M059J (cell line): ENCODE data around the gene DMGDH. TPM values are rescaled to one million over a fixed set of nuclear protein-coding genes. Genes with fewer than 3 reads are reported as not detected.
"Not testable (repeated sequence)": the region's sequence is repeated elsewhere in the genome, so short reads cannot be mapped to it uniquely, and the experiment has no call there.

Source experiments
- DNase-seq: peaks from one replicate; pipeline ENCODE4 v3.0.0-alpha.2; 2012; ENCODE audit warnings: low read depth
- total RNA-seq: library from RNA; depleted of rRNA; stranded (reverse); fragments of >200 nt; shearing (Covaris generic); gene quantifications from 2 replicates; pipeline ENCODE4 v1.2.3, GENCODE V29; 2014

The DMGDH gene
- total RNA-seq, 1 experiment from 2014 or later, result not detected

DNA sequence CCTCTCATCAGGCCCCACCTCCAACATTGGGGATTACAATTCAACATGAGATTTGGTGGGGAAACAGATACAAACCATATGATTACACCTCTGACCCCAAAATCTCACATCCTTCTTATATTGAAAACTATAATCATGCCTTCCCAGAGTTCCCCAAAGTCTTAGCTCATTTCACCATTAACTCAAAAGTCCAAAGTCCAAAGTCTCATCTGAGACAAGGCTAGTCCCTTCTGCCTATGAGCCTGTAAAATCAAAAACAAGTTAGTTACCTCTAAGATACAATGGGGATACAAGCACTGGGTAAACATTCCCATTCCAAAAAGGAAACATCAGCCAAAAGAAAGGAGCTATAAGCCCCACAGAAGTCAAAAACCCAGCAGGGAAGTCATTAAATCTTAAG lies 57.6 kb downstream of the DMGDH start:
- no peak for DNase-seq

GRCh38 chr5:79011219-79011836 lies 58.1 kb downstream of the DMGDH start:
- DNase-seq, result no peak

GRCh38 chr5:79008362-79008761 lies 61.1 kb downstream of the DMGDH start:
- DNase-seq, result no peak

DNA sequence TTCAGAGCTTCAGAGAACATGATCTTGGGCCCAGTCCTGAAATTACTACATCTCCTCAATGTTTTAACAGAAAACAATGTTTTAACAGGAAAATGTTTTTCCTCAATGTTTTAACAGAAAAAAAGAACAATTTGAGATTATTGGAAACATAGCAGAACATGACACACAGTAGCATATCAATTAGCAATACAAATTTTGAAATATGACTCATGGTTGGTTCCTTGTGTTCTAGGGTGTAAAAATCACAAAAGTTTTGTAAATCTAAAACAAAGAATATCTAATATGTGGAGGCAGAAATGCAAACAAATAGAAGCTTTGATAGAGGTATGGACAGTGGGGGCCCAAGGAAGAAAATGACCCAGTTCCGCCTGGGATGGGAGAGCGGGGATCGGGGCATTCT lies 61.6 kb downstream of the DMGDH start:
- no peak for DNase-seq

GRCh38 chr5:79005936-79006631 lies 63.4 kb downstream of the DMGDH start:
- DNase-seq, result no peak

DNA sequence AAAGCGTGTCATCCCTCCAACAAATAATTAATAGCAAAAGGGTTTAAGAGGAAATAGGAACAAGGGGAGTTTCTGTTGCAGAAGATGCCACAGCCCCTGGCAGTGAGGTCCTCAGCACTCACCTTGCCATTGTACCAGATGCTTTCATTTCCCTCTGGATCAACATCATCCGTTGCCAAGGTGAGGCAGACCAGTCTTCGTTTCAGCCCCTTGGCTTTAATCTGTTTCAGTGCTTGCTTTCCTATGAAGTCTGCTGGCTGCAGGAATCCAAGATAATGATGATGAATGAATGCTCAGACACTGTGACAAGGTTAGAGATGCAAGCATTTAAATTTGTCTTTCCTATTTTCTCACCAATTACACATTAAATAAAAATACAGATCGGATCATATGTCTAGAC lies 64.3 kb downstream of the DMGDH start:
- DNase-seq, result no peak

GRCh38 chr5:79002374-79002773 lies 67.1 kb downstream of the DMGDH start:
- no peak for DNase-seq

GRCh38 chr5:79001471-79001870 lies 68.0 kb downstream of the DMGDH start:
- no peak for DNase-seq

DNA sequence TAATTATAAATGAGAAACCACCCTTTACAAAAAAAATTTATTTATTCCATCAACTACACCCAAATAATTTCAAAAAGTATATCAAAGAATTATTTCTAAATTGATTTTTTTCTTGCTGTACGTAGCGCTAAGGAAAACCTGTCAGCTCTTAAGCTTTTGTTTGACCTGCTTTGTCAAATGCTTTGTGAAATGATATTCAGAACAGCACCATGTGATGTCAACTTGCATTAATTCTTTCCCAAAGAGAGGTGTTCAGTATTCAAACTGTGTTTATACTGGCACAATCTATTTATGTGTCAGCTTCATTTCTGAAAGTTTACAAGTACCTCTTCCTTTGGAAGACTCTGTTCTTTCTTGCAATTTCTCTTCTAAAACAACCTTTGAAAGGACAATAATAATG lies 72.4 kb downstream of the DMGDH start:
- no peak for DNase-seq

GRCh38 chr5:78995521-78996007 lies 73.9 kb downstream of the DMGDH start:
- no peak for DNase-seq

GRCh38 chr5:78993165-78993564 lies 76.3 kb downstream of the DMGDH start:
- no peak for DNase-seq

DNA sequence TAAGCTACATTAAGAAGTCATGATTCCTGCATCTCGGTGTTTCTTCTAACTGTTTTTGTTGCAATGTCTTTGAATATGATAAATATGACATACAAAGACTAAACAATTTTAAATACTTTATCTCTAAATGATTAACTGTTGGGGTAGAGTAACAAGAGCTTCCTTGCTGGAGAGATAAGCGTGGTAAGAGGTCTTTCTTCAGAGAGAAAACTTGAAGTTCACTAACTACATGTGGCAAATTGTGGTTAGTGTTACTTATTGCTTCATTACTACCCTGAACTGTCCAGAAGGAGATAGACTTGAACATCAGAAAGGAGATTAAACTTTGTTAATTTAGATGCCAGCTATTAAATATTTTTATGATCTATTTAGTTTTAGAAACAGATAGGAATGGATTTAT lies 77.3 kb downstream of the DMGDH start:
- DNase-seq, result no peak

GRCh38 chr5:78989080-78989479 lies 80.4 kb downstream of the DMGDH start:
- no peak for DNase-seq

DNA sequence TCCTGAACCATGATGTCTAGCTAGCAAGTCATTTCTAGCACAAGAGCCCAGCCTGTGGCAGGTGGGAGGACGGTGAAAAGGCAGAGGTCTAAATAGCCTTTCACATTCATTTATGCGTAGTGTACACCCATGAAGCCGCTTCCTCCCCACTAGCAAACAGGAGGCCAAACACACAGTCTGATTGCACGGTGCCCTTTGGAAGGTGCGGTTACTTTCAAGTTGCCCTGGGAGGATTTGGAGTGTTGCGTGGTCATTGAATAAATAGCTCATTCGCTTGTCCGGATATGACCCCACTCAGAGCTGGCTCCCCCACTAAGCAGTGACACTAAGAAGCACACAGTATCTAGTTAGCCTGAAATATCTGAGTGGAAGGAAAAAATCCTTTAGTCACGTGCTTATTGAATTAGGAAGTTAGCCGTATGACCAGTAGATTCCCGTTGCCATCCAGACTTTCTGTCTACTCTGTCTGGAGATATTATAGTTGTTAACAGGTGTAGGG lies 83.7 kb downstream of the DMGDH start:
- DNase-seq, result peak; percentile 78

DNA sequence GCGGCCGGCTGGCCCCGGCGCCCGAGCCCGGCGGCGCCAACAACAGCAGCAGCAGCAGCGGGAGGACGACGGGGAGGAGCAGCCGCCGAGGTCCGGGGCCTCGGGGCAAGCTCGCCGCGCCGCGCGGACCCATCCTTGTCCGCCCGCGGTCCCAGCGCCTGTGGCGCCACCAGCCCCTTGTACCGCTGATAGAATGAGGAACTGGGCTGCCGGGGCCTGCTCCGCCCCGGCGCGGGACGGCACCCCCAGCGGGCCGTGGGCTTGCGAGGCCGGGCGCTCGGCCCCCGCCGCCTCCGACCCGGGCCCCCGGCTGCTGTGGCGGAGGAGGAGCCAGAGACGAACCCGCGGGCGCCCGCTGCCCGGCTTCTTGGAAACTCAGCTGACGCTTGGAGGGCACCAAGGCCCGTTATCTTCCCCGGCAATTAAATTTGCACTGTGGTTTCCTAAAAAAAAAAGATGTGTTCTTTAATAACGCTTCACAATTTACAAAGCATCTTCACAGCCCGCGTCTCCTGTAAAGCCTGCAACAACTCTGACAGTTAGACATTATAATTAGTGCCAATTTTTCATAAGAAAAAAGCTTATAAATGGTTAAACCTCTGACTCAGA lies 84.3 kb downstream of the DMGDH start, which contains the start of gene ARSB:
Gene ARSB, minus strand, starts transcription at position 195 of the 609 bp plus-strand sequence. Its CDS starts 62 bp downstream, at position 133.
- DNase-seq, result peak; percentile 54

GRCh38 chr5:78984439-78985115 lies 84.9 kb downstream of the DMGDH start:
- DNase-seq, result peak; percentile 86

DNA sequence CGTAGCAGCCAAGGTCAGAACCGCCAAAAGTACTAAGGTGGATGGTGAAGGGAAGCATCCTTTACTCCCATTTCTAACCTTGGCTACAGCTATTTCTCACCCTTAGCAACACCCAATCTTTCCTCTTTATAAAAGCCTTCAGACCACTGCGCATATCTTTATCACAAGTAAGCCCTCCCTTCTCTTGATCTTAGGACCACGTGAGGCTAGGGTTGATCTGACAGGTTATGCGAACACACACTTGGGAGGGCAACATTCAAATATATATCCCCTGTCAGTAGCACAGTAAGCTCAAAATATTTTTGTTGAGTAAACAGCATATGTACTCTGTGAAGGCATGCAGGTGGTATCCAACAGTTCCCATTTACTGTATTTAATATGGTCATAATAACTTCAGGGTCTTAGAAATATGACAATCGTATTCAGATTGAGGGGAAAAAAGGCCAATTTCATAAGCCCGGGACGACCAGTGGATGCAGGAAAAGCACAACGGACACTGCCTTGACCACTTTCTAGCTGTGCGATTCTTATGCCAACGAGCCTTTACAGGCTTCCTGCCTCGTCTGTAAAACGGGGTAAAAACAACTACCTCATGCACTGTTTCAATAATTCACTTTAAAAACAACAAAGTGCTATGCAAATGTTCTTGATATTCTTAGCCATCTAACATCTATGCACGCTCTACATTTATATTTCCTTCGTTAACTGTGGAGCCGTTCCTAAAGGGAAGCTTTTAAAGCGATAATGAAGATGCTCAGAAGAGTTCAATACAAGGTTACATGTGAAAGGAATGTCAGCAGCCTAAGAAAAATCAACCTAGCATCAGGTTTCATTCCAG lies 85.7 kb downstream of the DMGDH start:
- DNase-seq, result peak; percentile 51

DNA sequence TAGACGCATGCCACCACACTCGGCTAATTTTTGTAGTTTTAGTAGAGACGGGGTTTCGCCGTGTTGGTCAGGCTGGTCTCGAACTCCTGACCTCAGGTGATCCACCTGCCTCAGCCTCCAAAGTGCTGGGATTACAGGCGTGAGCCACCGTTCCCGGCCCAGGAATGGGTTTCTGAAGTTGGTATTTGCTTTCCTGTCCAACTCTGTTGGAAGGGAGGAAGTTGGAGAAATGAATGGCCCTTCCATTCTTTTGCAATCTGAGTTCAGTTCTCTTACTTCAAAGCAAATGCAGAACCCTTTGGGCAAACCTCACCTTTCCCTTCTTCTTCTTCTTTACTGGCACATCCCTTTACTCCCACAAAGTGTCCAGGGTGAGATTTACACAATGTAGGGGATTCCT lies 86.3 kb downstream of the DMGDH start:
- DNase-seq, result not testable (repeated sequence)

- no peak for DNase-seq
These were observed 89.6 kb downstream of the DMGDH start for GRCh38 chr5:78979909-78980308.

DNA sequence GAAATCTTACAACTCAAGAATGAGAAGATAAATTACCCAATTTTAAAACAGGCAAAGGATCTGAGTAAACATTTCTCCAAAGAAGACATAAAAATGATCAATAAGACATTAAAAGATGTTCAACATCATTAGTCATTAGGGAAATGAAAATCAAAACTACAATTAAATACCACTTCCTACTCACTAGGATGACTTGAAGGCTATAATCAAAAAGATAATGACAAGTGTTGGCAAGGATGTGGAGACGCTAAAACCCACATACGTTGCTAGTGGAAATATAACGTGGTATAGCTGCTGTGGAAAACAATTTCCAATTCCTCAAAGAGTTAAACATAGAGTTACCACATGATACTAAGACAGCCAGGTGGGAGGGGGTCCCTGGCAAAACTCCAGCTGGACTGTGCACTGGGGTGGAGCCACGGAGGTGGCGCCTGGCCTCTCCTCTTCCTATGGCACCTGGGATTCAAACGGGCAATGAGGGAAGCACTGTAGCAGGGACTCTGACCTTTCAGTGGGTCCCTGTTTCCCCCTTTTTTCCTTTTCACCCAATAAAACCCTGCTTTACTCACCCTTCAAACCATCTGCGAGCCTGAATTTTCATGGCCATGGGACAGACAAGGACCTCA lies 90.2 kb downstream of the DMGDH start:
- no peak for DNase-seq

DNA sequence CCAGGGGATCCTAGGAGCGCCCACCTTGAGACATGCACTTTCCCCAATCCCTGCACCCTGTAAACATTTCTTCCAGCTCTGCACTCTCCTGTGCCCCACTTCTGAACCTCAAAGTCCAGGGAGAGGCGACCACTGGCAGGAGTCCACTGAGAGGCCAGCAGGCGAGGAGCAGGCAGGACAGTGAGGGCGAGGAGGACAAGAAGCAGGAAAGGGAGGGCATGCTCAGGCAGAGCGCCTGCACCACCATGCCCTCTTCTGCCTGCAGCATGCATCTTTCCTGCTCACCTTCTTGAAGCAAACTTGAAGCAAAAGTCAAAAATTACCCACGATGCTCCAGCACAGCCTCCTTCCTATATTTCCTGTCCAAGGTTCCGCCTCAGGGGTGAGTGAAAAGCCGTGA lies 94.4 kb downstream of the DMGDH start:
- DNase-seq, result no peak
